Neural crest cell (in vitro differentiated cells): ENCODE results near the gene SMC1B. TPM values are rescaled to one million over a fixed set of nuclear protein-coding genes. Genes with fewer than 3 reads are reported as not detected.

ENCODE experiments used
- DNase-seq: peaks from one replicate; pipeline ENCODE4 v3.0.0; 2021; ENCODE audit warnings: low read depth, mixed read lengths, low spot score
- H3K27ac Mint-ChIP-seq: one replicate; pipeline ENCODE4 v1.8.0; 2021; ENCODE audit warnings: mild to moderate bottlenecking, mixed read lengths; ENCODE audit not compliant: unreplicated experiment
- H3K27me3 Mint-ChIP-seq: 2 replicates; pipeline ENCODE4 v1.8.0; 2021; ENCODE audit warnings: low read depth, mild to moderate bottlenecking, mixed read lengths
- H3K36me3 Mint-ChIP-seq: 2 replicates; pipeline ENCODE4 v1.8.0; 2021; ENCODE audit warnings: low read depth, mild to moderate bottlenecking, mixed read lengths
- H3K4me1 Mint-ChIP-seq: 2 replicates; pipeline ENCODE4 v1.8.0; 2021; ENCODE audit warnings: mixed read lengths
- H3K4me3 Mint-ChIP-seq: one replicate; pipeline ENCODE4 v1.8.0; 2021; ENCODE audit warnings: mild to moderate bottlenecking, mixed read lengths
- H3K9me3 Mint-ChIP-seq: 2 replicates; pipeline ENCODE4 v1.8.0; 2021; ENCODE audit warnings: mixed read lengths
- CTCF ChIP-seq: fragments of 200-600 bp; sonication (generic); conservative IDR thresholded peaks from 2 replicates; pipeline ENCODE4 v1.5.0; 2021; ENCODE audit warnings: antibody characterized with exemption, mild to moderate bottlenecking
- total RNA-seq: library from RNA; stranded (reverse); gene quantifications from 2 replicates; pipeline ENCODE4 v1.2.1, GENCODE V29; 2021

SMC1B gene
- total RNA-seq, 1 donor from 2014 or later = not detected

- no peak for TF ChIP-seq CTCF
- H3K4me3 Mint-ChIP-seq = no peak overlapping the region
- H3K36me3 Mint-ChIP-seq = no peaks in the 10 kb centered on the region
- H3K9me3 Mint-ChIP-seq = no peaks in the 10 kb centered on the region
- H3K27ac Mint-ChIP-seq = no peak overlapping the region
- DNase-seq = no peak
- H3K4me1 Mint-ChIP-seq = no peaks in the 10 kb centered on the region
- no peaks in the 10 kb centered on the region for H3K27me3 Mint-ChIP-seq
These were observed 61.4 kb downstream of the SMC1B start for GRCh38 chr22:45351956-45352355.

GRCh38 chr22:45349916-45350315 is 63.5 kb downstream of the SMC1B start:
- H3K27ac Mint-ChIP-seq = no peak overlapping the region
- DNase-seq = no peak
- no peak overlapping the region for H3K4me3 Mint-ChIP-seq
- H3K27me3 Mint-ChIP-seq = no peaks in the 10 kb centered on the region
- peaks cover 7% of the 10 kb centered on the region for H3K36me3 Mint-ChIP-seq
- no peaks in the 10 kb centered on the region for H3K9me3 Mint-ChIP-seq
- no peaks in the 10 kb centered on the region for H3K4me1 Mint-ChIP-seq
- no peak for TF ChIP-seq CTCF

- no peak for DNase-seq
- H3K4me3 Mint-ChIP-seq = no peak overlapping the region
- H3K27me3 Mint-ChIP-seq = no peaks in the 10 kb centered on the region
- H3K9me3 Mint-ChIP-seq = no peaks in the 10 kb centered on the region
- H3K27ac Mint-ChIP-seq = no peak overlapping the region
- no peaks in the 10 kb centered on the region for H3K4me1 Mint-ChIP-seq
- H3K36me3 Mint-ChIP-seq = peaks cover 10% of the 10 kb centered on the region
- TF ChIP-seq CTCF = peak; percentile 16
These were observed 69.1 kb downstream of the SMC1B start for GRCh38 chr22:45344334-45344733.

GRCh38 chr22:45343143-45343542 is 70.3 kb downstream of the SMC1B start:
- Mint-ChIP-seq H3K4me3 (no peak overlapping the region), H3K27me3 (no peaks in the 10 kb centered on the region), H3K4me1 (peaks cover under 1% of the 10 kb centered on the region), H3K36me3 (peaks cover 10% of the 10 kb centered on the region), H3K9me3 (no peaks in the 10 kb centered on the region), H3K27ac (no peak overlapping the region)
- no peak for TF ChIP-seq CTCF
- DNase-seq = no peak

GRCh38 chr22:45341498-45341897 is 71.9 kb downstream of the SMC1B start:
- peaks cover 14% of the 10 kb centered on the region for H3K4me1 Mint-ChIP-seq
- H3K27ac Mint-ChIP-seq = no peak overlapping the region
- no peak for DNase-seq
- TF ChIP-seq CTCF = no peak
- peaks cover 9% of the 10 kb centered on the region for H3K36me3 Mint-ChIP-seq
- H3K4me3 Mint-ChIP-seq = no peak overlapping the region
- no peaks in the 10 kb centered on the region for H3K27me3 Mint-ChIP-seq
- no peaks in the 10 kb centered on the region for H3K9me3 Mint-ChIP-seq

- no peaks in the 10 kb centered on the region for H3K27me3 Mint-ChIP-seq
- H3K27ac Mint-ChIP-seq = no peak overlapping the region
- H3K36me3 Mint-ChIP-seq = peaks cover 7% of the 10 kb centered on the region
- DNase-seq = no peak
- H3K4me1 Mint-ChIP-seq = peaks cover 21% of the 10 kb centered on the region
- TF ChIP-seq CTCF = no peak
- H3K4me3 Mint-ChIP-seq = no peak overlapping the region
- no peaks in the 10 kb centered on the region for H3K9me3 Mint-ChIP-seq
These were observed 73.1 kb downstream of the SMC1B start for GRCh38 chr22:45340323-45340722.
